ENCODE data around the gene CLCNKB. TPM values are rescaled to one million over a fixed set of nuclear protein-coding genes. Genes with fewer than 3 reads are reported as not detected.
A peak's percentile ranks its signal among the peaks of the same experiment; 100 is the strongest.
"Not testable (repeated sequence)": the region's sequence is repeated elsewhere in the genome, so short reads cannot be mapped to it uniquely, and the experiment has no call there.

The CLCNKB gene
- total and polyA plus RNA-seq, 2 of the 13 experiments (the other 11 are each of a cell fraction or from before 2014, with no cell fraction given) = 0.04 TPM; not detected in 1

DNA sequence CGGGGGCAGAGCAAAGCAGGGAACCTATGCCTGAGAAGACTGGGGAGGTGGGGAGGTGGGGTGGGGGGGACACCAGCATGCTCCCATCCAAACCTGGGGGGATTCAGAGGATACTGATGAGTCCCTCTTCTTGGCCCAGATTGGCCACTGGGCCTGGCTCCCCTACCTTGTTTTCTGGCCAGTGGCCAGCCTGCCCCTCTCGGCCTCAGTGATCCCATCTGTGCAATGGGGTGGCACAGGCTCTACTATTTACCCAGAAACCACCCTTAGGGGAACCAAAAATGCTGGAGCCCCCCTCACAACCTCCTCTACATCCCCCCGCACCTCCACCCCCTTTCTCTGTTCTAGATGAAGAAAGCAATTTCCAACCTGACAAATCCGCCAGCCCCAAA is 12.9 kb downstream of the CLCNKB start:
- Histone ChIP-seq H3K27me3 (ENCODE audit: control insufficient read depth in 1 of 2, insufficient read depth in 2 of 2, low read length in 2 of 2) (peaks cover 5 to 28% of the 10 kb centered on the region in 2 experiments; a peak in 3 of 5 replicates), H3K4me1 (ENCODE audit: insufficient read depth, low read length) (peaks cover 19% of the 10 kb centered on the region)
- H3K36me3 ChIP-seq (replicated peaks in 1 of 2; ENCODE audit: control insufficient read depth in 1 of 2, insufficient read depth in 2 of 2, low read length in 2 of 2); POLR2A ChIA-PET; H3K9ac ChIP-seq (ENCODE audit: insufficient read depth, low read depth, low read length); H3K4me3 ChIP-seq (replicated peaks in 1 of 3; ENCODE audit: insufficient read depth in 1 of 3, low read depth in 2 of 3, low read length in 3 of 3); H3K4me2 ChIP-seq (ENCODE audit: low read depth, low read length); H3K9me3 ChIP-seq (ENCODE audit: low read length); BruUV-seq (replicated peaks); H2AFZ ChIP-seq (ENCODE audit: low read length); ATAC-seq; in situ Hi-C loops (cut with HindIII; ENCODE audit: extremely low pct_ligation_motif_present, low pct_unique_long_range_greater_than_20kb); H3K27ac ChIP-seq (ENCODE audit: extremely low read length, insufficient read depth, low read length); DNase-seq (ENCODE audit: low spot score); H4K20me1 ChIP-seq (ENCODE audit: insufficient read depth, low read length); FAIRE-seq; H3K79me2 ChIP-seq (ENCODE audit: insufficient read depth, low read length): not testable (repeated sequence)
- CTCF ChIA-PET (ENCODE audit: low intra/inter-chr PET ratio, low total read pairs) = interaction anchor here (1.3 to 2.8 kb wide), 2 partner anchors 23 to 47 kb away, joined by 3 to 35 read pairs; no protein-coding TSS in a partner anchor
- intact Hi-C loops (cut with micrococcal nuclease; ENCODE audit: unreplicated experiment) = loop anchor here (1.0 to 2.0 kb wide), 2 partner anchors 24 to 47 kb away; no protein-coding TSS in a partner anchor
- WGBS (ENCODE audit: low lambda C conversion rate) = 31% methylated on average over 2 of the region's 4 CpGs
- peak; percentile 51; the same call in 1 of the 2 replicates for TF ChIP-seq ZNF629 (CRISPR knock-in tag; conservative IDR thresholded peaks at IDR 0.05)

DNA sequence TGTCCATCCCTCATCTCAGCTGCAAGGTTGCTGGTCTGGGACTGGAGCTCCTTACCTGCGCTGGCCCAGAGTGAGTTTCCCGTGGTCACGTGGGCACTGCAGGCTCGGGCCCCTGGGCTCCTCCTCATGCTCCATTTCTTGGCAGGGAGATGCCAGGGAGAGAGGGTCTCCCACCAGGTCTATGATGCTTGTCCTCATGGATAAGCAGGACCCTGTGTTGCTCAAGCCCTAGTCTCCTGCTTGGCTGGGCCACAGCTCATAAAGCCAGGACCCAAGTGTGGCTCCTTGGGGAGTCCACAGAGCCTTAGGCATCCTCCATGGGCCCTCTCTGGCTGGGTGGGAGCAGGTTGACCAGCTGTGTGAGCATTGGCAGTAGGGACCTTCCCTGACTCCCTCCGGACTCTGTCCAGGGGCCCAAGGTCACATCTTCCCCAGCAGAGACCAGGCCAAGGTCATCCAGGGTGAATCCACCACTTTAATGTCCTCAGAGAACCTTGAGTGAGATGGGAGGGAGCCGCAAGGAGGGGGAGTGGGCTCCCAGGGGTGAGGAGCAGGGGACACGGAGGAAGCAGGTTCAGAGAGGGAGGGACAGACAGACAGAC is 13.8 kb downstream of the CLCNKB start:
- H3K27me3 ChIP-seq (ENCODE audit: control insufficient read depth in 1 of 2, insufficient read depth in 2 of 2, low read length in 2 of 2) = peaks cover 5 to 28% of the 10 kb centered on the region in 2 experiments; a peak in 3 of 5 replicates
- CTCF ChIA-PET (ENCODE audit: low intra/inter-chr PET ratio, low total read pairs); in situ Hi-C loops (cut with HindIII; ENCODE audit: extremely low pct_ligation_motif_present, low pct_unique_long_range_greater_than_20kb); H4K20me1 ChIP-seq (ENCODE audit: insufficient read depth, low read length); H3K9me3 ChIP-seq (ENCODE audit: low read length); H3K36me3 ChIP-seq (replicated peaks in 1 of 2; ENCODE audit: control insufficient read depth in 1 of 2, insufficient read depth in 2 of 2, low read length in 2 of 2); H3K4me3 ChIP-seq (replicated peaks in 1 of 3; ENCODE audit: insufficient read depth in 1 of 3, low read depth in 2 of 3, low read length in 3 of 3); DNase-seq (ENCODE audit: low spot score); H3K9ac ChIP-seq (ENCODE audit: insufficient read depth, low read depth, low read length); H3K4me2 ChIP-seq (ENCODE audit: low read depth, low read length); BruUV-seq (replicated peaks); H3K27ac ChIP-seq (ENCODE audit: extremely low read length, insufficient read depth, low read length); POLR2A ChIA-PET; H3K79me2 ChIP-seq (ENCODE audit: insufficient read depth, low read length); H2AFZ ChIP-seq (ENCODE audit: low read length): not testable (repeated sequence)
- peaks cover 19% of the 10 kb centered on the region for H3K4me1 ChIP-seq (ENCODE audit: insufficient read depth, low read length)
- 2% methylated on average over 7 of the region's 7 CpGs for WGBS (ENCODE audit: low lambda C conversion rate)
- peak; percentile 39 for ATAC-seq
- intact Hi-C loops (cut with micrococcal nuclease; ENCODE audit: unreplicated experiment) = loop anchor here (2.0 kb wide), 1 partner anchor 25 kb away; no protein-coding TSS in a partner anchor
- FAIRE-seq = peak; percentile 15
- TF ChIP-seq, protein P1, sequence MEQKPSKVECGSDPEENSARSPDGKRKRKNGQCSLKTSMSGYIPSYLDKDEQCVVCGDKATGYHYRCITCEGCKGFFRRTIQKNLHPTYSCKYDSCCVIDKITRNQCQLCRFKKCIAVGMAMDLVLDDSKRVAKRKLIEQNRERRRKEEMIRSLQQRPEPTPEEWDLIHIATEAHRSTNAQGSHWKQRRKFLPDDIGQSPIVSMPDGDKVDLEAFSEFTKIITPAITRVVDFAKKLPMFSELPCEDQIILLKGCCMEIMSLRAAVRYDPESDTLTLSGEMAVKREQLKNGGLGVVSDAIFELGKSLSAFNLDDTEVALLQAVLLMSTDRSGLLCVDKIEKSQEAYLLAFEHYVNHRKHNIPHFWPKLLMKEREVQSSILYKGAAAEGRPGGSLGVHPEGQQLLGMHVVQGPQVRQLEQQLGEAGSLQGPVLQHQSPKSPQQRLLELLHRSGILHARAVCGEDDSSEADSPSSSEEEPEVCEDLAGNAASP (CRISPR knock-in tag; IDR thresholded peaks at IDR 0.05; ENCODE audit: borderline replicate concordance) = peak; percentile 95
- TF ChIP-seq RARA (CRISPR knock-in tag; IDR thresholded peaks at IDR 0.05) = 0 out of 2 replicates have a peak, but pooled peaks have one; percentile 39
- 0 out of 2 replicates have a peak, but pooled peaks have one; percentile 48 for TF ChIP-seq ZNF441 (CRISPR knock-in tag; IDR thresholded peaks at IDR 0.05; ENCODE audit: borderline replicate concordance)
- TF ChIP-seq RXRB (CRISPR knock-in tag; IDR thresholded peaks at IDR 0.05; ENCODE audit: borderline replicate concordance) = peak; percentile 91
- peak; percentile 21; the same call in 1 of the 2 replicates for TF ChIP-seq MED1 (CRISPR knock-in tag; IDR thresholded peaks at IDR 0.05)
- peak in 1 of 2 experiments; percentile 46; a peak in 1 of 4 replicates for TF ChIP-seq NR2F1 (CRISPR knock-in tag; IDR thresholded peaks at IDR 0.05)
- peak; percentile 47; the same call in 1 of the 2 replicates for TF ChIP-seq SALL1 (CRISPR knock-in tag; IDR thresholded peaks at IDR 0.05)
- peak; percentile 75 for TF ChIP-seq RXRA (CRISPR knock-in tag; IDR thresholded peaks at IDR 0.05)
- 0 out of 2 replicates have a peak, but pooled peaks have one; percentile 34 for TF ChIP-seq GATAD2A (CRISPR knock-in tag; IDR thresholded peaks at IDR 0.05)
- TF ChIP-seq, protein P2, sequence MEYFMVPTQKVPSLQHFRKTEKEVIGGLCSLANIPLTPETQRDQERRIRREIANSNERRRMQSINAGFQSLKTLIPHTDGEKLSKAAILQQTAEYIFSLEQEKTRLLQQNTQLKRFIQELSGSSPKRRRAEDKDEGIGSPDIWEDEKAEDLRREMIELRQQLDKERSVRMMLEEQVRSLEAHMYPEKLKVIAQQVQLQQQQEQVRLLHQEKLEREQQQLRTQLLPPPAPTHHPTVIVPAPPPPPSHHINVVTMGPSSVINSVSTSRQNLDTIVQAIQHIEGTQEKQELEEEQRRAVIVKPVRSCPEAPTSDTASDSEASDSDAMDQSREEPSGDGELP (IDR thresholded peaks at IDR 0.05; ENCODE audit: borderline replicate concordance, low read depth) = 0 out of 2 replicates have a peak, but pooled peaks have one; percentile 26
- peak; percentile 73 for TF ChIP-seq HNF4A (CRISPR knock-in tag; IDR thresholded peaks at IDR 0.05)
- 0 out of 2 replicates have a peak, but pooled peaks have one; percentile 37 for TF ChIP-seq MTA1 (CRISPR knock-in tag; IDR thresholded peaks at IDR 0.05; ENCODE audit: borderline replicate concordance)

Data from HepG2 (cell line).